ENCODE results near the gene KCP. TPM values are rescaled to one million over a fixed set of nuclear protein-coding genes. Genes with fewer than 3 reads are reported as not detected.

The KCP gene
- total RNA-seq, 1 donor from 2014 or later: 23.7 TPM

GRCh38 chr7:128852537-128853254 lies 57.8 kb downstream of the KCP start:
- DNase-seq (ENCODE audit: low spot score in 2 of 2, unreplicated experiment in 2 of 2): no peak
- Mint-ChIP-seq H3K4me3 (no peak overlapping the region), H3K9me3 (no peaks in the 10 kb centered on the region), H3K36me3 (peaks cover 22% of the 10 kb centered on the region), H3K4me1 (no peaks in the 10 kb centered on the region), H3K27me3 (ENCODE audit: low read depth) (no peaks in the 10 kb centered on the region), H3K27ac (no peak overlapping the region)
- TF ChIP-seq CTCF (IDR thresholded peaks at IDR 0.05; ENCODE audit: unreplicated experiment): no peak

GRCh38 chr7:128849804-128850490 lies 60.6 kb downstream of the KCP start:
- no peaks in the 10 kb centered on the region for H3K9me3 Mint-ChIP-seq
- H3K4me1 Mint-ChIP-seq: no peaks in the 10 kb centered on the region
- no peak for DNase-seq (ENCODE audit: low spot score in 2 of 2, unreplicated experiment in 2 of 2)
- peaks cover 25% of the 10 kb centered on the region for H3K36me3 Mint-ChIP-seq
- no peak for TF ChIP-seq CTCF (IDR thresholded peaks at IDR 0.05; ENCODE audit: unreplicated experiment)
- no peak overlapping the region for H3K27ac Mint-ChIP-seq
- no peaks in the 10 kb centered on the region for H3K27me3 Mint-ChIP-seq (ENCODE audit: low read depth)
- no peak overlapping the region for H3K4me3 Mint-ChIP-seq

GRCh38 chr7:128849156-128849515 lies 61.4 kb downstream of the KCP start:
- Mint-ChIP-seq H3K4me1 (no peaks in the 10 kb centered on the region), H3K9me3 (no peaks in the 10 kb centered on the region), H3K27ac (no peak overlapping the region), H3K36me3 (peaks cover 26% of the 10 kb centered on the region), H3K4me3 (no peak overlapping the region), H3K27me3 (ENCODE audit: low read depth) (no peaks in the 10 kb centered on the region)
- DNase-seq (ENCODE audit: low spot score in 2 of 2, unreplicated experiment in 2 of 2): no peak
- no peak for TF ChIP-seq CTCF (IDR thresholded peaks at IDR 0.05; ENCODE audit: unreplicated experiment)

GRCh38 chr7:128848289-128849155 lies 62.0 kb downstream of the KCP start:
- Mint-ChIP-seq H3K27ac (no peak overlapping the region), H3K27me3 (ENCODE audit: low read depth) (no peaks in the 10 kb centered on the region), H3K4me1 (no peaks in the 10 kb centered on the region), H3K36me3 (peaks cover 30% of the 10 kb centered on the region), H3K4me3 (no peak overlapping the region), H3K9me3 (no peaks in the 10 kb centered on the region)
- DNase-seq (ENCODE audit: low spot score in 2 of 2, unreplicated experiment in 2 of 2): no peak
- TF ChIP-seq CTCF (IDR thresholded peaks at IDR 0.05; ENCODE audit: unreplicated experiment): no peak

- Mint-ChIP-seq H3K4me3 (no peak overlapping the region), H3K36me3 (peaks cover 30% of the 10 kb centered on the region), H3K9me3 (no peaks in the 10 kb centered on the region), H3K27me3 (ENCODE audit: low read depth) (no peaks in the 10 kb centered on the region), H3K4me1 (no peaks in the 10 kb centered on the region), H3K27ac (no peak overlapping the region)
- no peak for TF ChIP-seq CTCF (IDR thresholded peaks at IDR 0.05; ENCODE audit: unreplicated experiment)
- no peak for DNase-seq (ENCODE audit: low spot score in 2 of 2, unreplicated experiment in 2 of 2)
These were observed 62.7 kb downstream of the KCP start for GRCh38 chr7:128847721-128848211.

All from mesothelial cell of epicardium (in vitro differentiated cells).